Retinal pigment epithelial cell (primary cell): ENCODE results near the gene VN1R4.
"Not testable (repeated sequence)": the region's sequence is repeated elsewhere in the genome, so short reads cannot be mapped to it uniquely, and the experiment has no call there.

Experiments
- DNase-seq: peaks from one replicate; pipeline ENCODE4 v3.0.0-alpha.2; 2010; ENCODE audit warnings: low read depth
- H3K4me3 ChIP-seq: 2 replicates; pipeline ENCODE4 v1.5.1; 2011; ENCODE audit warnings: mild to moderate bottlenecking, low read length, control low read depth, moderate library complexity
- TF ChIP-seq, protein P1 (sequence below): conservative IDR thresholded peaks from 2 replicates; pipeline ENCODE4 v1.5.1; 2011; ENCODE audit warnings: low read depth, low read length, control low read depth, inconsistent platforms

VN1R4 gene

DNA sequence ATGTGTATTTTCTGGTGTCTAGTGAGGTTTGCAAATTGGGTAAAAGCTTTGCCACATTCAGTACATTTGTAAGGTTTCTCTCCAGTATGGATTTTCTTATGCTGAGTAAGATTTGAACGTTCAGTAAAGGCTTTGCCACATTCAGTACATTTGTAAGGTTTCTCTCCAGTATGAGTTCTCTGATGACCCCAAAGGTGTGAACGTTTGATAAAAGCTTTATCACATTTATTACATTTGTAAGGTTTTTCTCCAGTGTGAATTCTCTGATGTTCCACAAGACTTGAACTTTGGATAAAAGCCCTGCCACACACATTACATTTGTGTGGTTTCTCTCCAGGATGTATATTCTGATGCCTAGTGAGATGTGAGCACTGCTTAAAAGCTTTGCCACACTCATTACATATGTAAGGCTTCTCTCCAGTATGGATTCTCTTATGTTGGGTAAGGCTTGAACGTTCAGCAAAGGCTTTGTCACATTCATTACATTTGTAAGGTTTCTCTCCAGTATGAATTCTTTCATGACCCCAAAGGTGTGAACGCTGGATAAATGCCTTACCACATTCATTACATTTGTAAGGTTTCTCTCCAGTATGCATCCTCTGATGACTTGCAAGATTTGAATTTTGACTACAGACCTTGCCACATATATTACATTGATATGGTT is 30.3 kb downstream of the VN1R4 start:
- no peak for DNase-seq
- H3K4me3 ChIP-seq, result no peak overlapping the region
- TF ChIP-seq, protein P1, sequence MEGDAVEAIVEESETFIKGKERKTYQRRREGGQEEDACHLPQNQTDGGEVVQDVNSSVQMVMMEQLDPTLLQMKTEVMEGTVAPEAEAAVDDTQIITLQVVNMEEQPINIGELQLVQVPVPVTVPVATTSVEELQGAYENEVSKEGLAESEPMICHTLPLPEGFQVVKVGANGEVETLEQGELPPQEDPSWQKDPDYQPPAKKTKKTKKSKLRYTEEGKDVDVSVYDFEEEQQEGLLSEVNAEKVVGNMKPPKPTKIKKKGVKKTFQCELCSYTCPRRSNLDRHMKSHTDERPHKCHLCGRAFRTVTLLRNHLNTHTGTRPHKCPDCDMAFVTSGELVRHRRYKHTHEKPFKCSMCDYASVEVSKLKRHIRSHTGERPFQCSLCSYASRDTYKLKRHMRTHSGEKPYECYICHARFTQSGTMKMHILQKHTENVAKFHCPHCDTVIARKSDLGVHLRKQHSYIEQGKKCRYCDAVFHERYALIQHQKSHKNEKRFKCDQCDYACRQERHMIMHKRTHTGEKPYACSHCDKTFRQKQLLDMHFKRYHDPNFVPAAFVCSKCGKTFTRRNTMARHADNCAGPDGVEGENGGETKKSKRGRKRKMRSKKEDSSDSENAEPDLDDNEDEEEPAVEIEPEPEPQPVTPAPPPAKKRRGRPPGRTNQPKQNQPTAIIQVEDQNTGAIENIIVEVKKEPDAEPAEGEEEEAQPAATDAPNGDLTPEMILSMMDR, result no peak

- no peak overlapping the region for H3K4me3 ChIP-seq
- TF ChIP-seq, protein P1, result no peak
- DNase-seq, result no peak
Observed at GRCh38 chr19:53224606-53225005, 42.9 kb downstream of the VN1R4 start.

DNA sequence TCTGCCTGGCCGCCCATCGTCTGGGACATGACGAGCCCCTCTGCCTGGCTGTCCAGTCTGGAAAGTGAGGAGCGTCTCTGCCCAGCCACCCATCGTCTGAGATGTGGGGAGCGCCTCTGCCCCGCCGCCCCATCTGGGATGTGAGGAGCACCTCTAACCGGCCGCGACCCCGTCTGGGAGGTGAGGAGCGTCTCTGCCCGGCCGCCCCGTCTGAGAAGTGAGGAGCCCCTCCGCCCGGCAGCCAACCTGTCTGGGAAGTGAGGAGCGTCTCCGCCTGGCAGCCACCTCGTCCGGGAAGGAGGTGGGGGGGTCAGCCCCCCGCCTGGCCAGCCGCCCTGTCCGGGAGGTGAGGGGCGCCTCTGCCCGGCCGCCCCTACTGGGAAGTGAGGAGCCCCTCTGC is 44.8 kb downstream of the VN1R4 start:
- H3K4me3 ChIP-seq, DNase-seq: not testable (repeated sequence)
